KMS-11 (cell line): ENCODE results near the gene BOD1L2.

ENCODE experiments used
- H2AFZ ChIP-seq: fragments of 200-600 bp; sonication (generic); 2 replicates; pipeline ENCODE4 v1.6.1; 2016; ENCODE audit warnings: antibody characterized with exemption, mixed run types, low read depth
- H3K27ac ChIP-seq: fragments of 200-600 bp; sonication (generic); 2 replicates; pipeline ENCODE4 v1.6.1; 2016; ENCODE audit warnings: mild to moderate bottlenecking, mixed run types
- H3K27me3 ChIP-seq: fragments of 200-600 bp; sonication (generic); 2 replicates; pipeline ENCODE4 v1.6.1; 2017; ENCODE audit warnings: mild to moderate bottlenecking, low read depth, mixed run types, moderate library complexity; ENCODE audit not compliant: insufficient read depth
- H3K36me3 ChIP-seq: fragments of 200-600 bp; sonication (generic); 2 replicates; pipeline ENCODE4 v1.6.1; 2017; ENCODE audit warnings: mild to moderate bottlenecking, mixed run types; ENCODE audit not compliant: insufficient read depth
- H3K4me1 ChIP-seq: fragments of 200-600 bp; sonication (generic); 2 replicates; pipeline ENCODE4 v1.6.1; 2016; ENCODE audit warnings: mild to moderate bottlenecking, low read depth, mixed run types; ENCODE audit not compliant: poor library complexity, severe bottlenecking
- H3K4me2 ChIP-seq: fragments of 200-600 bp; sonication (generic); 2 replicates; pipeline ENCODE4 v1.7.0; 2016; ENCODE audit warnings: mild to moderate bottlenecking, mixed run types
- H3K4me3 ChIP-seq: fragments of 200-600 bp; sonication (generic); IDR thresholded peaks from 2 replicates; pipeline ENCODE4 v1.6.1; 2017; ENCODE audit warnings: low read depth, low read length, mixed read lengths; ENCODE audit not compliant: insufficient read depth
- H3K79me2 ChIP-seq: fragments of 200-600 bp; sonication (generic); 2 replicates; pipeline ENCODE4 v1.6.1; 2016; ENCODE audit warnings: low read depth, mixed run types; ENCODE audit not compliant: insufficient read depth
- H3K9ac ChIP-seq: fragments of 200-600 bp; sonication (generic); 2 replicates; pipeline ENCODE4 v1.6.1; 2016; ENCODE audit warnings: mild to moderate bottlenecking, mixed run types
- H4K20me1 ChIP-seq: fragments of 200-600 bp; sonication (generic); 2 replicates; pipeline ENCODE4 v1.6.1; 2016; ENCODE audit warnings: mild to moderate bottlenecking, mixed run types; ENCODE audit not compliant: insufficient read depth
- CTCF ChIP-seq: fragments of 200-600 bp; sonication (generic); conservative IDR thresholded peaks from 2 replicates; pipeline ENCODE4 v1.6.1; 2017; ENCODE audit warnings: low read depth, mild to moderate bottlenecking, antibody characterized with exemption, low read length, moderate library complexity, mixed read lengths

The BOD1L2 gene

GRCh38 chr18:57197261-57197660 is 50.4 kb downstream of the BOD1L2 start:
- no peak for TF ChIP-seq CTCF
- Histone ChIP-seq H3K27me3 (no peaks in the 10 kb centered on the region), H4K20me1 (no peaks in the 10 kb centered on the region), H3K36me3 (no peaks in the 10 kb centered on the region), H3K4me3 (no peak overlapping the region), H3K79me2 (no peaks in the 10 kb centered on the region), H3K9ac (no peak overlapping the region), H2AFZ (no peak overlapping the region), H3K4me2 (no peak overlapping the region), H3K4me1 (no peaks in the 10 kb centered on the region), H3K27ac (no peak overlapping the region)

GRCh38 chr18:57198073-57198472 is 51.2 kb downstream of the BOD1L2 start:
- H3K79me2 ChIP-seq: no peaks in the 10 kb centered on the region
- no peaks in the 10 kb centered on the region for H3K27me3 ChIP-seq
- H2AFZ ChIP-seq: no peak overlapping the region
- no peak overlapping the region for H3K4me2 ChIP-seq
- no peak overlapping the region for H3K9ac ChIP-seq
- no peaks in the 10 kb centered on the region for H4K20me1 ChIP-seq
- no peaks in the 10 kb centered on the region for H3K36me3 ChIP-seq
- no peak for TF ChIP-seq CTCF
- no peak overlapping the region for H3K4me3 ChIP-seq
- no peaks in the 10 kb centered on the region for H3K4me1 ChIP-seq
- no peak overlapping the region for H3K27ac ChIP-seq
